ENCODE results near the gene TCL1B. TPM values are rescaled to one million over a fixed set of nuclear protein-coding genes. Genes with fewer than 3 reads are reported as not detected.

TCL1B gene
- polyA plus RNA-seq, 1 donor (not counting 4 experiments of a cell fraction or from before 2014, with no cell fraction given) = not detected

GRCh38 chr14:95695913-95696312, 9.7 kb downstream of the TCL1B start:
- Histone ChIP-seq H3K4me1 (ENCODE audit: control insufficient read depth, extremely low read depth, insufficient read depth, low read length) (no peaks in the 10 kb centered on the region), H4K20me1 (ENCODE audit: control insufficient read depth, extremely low read depth, insufficient read depth, low read length) (no peaks in the 10 kb centered on the region)

GRCh38 chr14:95696741-95697140, 10.5 kb downstream of the TCL1B start:
- TF ChIP-seq, protein P1, sequence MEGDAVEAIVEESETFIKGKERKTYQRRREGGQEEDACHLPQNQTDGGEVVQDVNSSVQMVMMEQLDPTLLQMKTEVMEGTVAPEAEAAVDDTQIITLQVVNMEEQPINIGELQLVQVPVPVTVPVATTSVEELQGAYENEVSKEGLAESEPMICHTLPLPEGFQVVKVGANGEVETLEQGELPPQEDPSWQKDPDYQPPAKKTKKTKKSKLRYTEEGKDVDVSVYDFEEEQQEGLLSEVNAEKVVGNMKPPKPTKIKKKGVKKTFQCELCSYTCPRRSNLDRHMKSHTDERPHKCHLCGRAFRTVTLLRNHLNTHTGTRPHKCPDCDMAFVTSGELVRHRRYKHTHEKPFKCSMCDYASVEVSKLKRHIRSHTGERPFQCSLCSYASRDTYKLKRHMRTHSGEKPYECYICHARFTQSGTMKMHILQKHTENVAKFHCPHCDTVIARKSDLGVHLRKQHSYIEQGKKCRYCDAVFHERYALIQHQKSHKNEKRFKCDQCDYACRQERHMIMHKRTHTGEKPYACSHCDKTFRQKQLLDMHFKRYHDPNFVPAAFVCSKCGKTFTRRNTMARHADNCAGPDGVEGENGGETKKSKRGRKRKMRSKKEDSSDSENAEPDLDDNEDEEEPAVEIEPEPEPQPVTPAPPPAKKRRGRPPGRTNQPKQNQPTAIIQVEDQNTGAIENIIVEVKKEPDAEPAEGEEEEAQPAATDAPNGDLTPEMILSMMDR (optimal IDR thresholded peaks at IDR 0.05 in 1 of 3, IDR thresholded peaks at IDR 0.05 in 1 of 3, conservative IDR thresholded peaks at IDR 0.05 in 1 of 3; ENCODE audit: extremely low read depth in 1 of 3, insufficient read depth in 2 of 3, low read length in 3 of 3) = no peak
- TF ChIP-seq EZH2 (IDR thresholded peaks at IDR 0.05; ENCODE audit: low read length) = no peak
- no peaks in the 10 kb centered on the region for H3K27me3 ChIP-seq (ENCODE audit: control insufficient read depth, extremely low read depth, insufficient read depth, low read length)
- DNase-seq (ENCODE audit: low read depth, low spot score) (no peak), FAIRE-seq (no peak)
- H3K79me2 ChIP-seq (ENCODE audit: control insufficient read depth, insufficient read depth, low read length) = no peaks in the 10 kb centered on the region
- no peaks in the 10 kb centered on the region for H3K4me1 ChIP-seq (ENCODE audit: control insufficient read depth, extremely low read depth, insufficient read depth, low read length)
- no peak overlapping the region for H3K27ac ChIP-seq (ENCODE audit: control insufficient read depth, insufficient read depth, low read length)
- H3K9me3 ChIP-seq (ENCODE audit: control insufficient read depth, low read depth, low read length) = no peaks in the 10 kb centered on the region
- no peaks in the 10 kb centered on the region for H4K20me1 ChIP-seq (ENCODE audit: control insufficient read depth, extremely low read depth, insufficient read depth, low read length)
- H3K9ac ChIP-seq (ENCODE audit: control insufficient read depth, extremely low read depth, insufficient read depth, low read length) = no peak overlapping the region
- dilution Hi-C loops (cut with MboI; ENCODE audit: extremely low pct_ligation_motif_present, low sequenced_read_pairs) = no loop called here
- H2AFZ ChIP-seq (ENCODE audit: control insufficient read depth, low read length) = no peak overlapping the region
- no peaks in the 10 kb centered on the region for H3K9me1 ChIP-seq (ENCODE audit: control insufficient read depth, extremely low read depth, insufficient read depth, low read length)
- no peak overlapping the region for H3K4me2 ChIP-seq (ENCODE audit: control insufficient read depth, extremely low read depth, insufficient read depth, low read depth, low read length)
- no peaks in the 10 kb centered on the region for H3K36me3 ChIP-seq (ENCODE audit: control insufficient read depth in 2 of 2, extremely low read depth in 1 of 2, insufficient read depth in 2 of 2, low read length in 2 of 2)
- no peak overlapping the region for H3K4me3 ChIP-seq (ENCODE audit: control insufficient read depth in 2 of 3, extremely low read depth in 1 of 3, insufficient read depth in 2 of 3, low read depth in 1 of 3, low read length in 3 of 3)

More at GRCh38 chr14:95695913-95696312, 9.7 kb downstream of the TCL1B start:
- no peak for TF ChIP-seq EZH2 (IDR thresholded peaks at IDR 0.05; ENCODE audit: low read length)
- TF ChIP-seq, protein P1 (optimal IDR thresholded peaks at IDR 0.05 in 1 of 3, IDR thresholded peaks at IDR 0.05 in 1 of 3, conservative IDR thresholded peaks at IDR 0.05 in 1 of 3; ENCODE audit: extremely low read depth in 1 of 3, insufficient read depth in 2 of 3, low read length in 3 of 3) = no peak
- Histone ChIP-seq H3K4me3 (ENCODE audit: control insufficient read depth in 2 of 3, extremely low read depth in 1 of 3, insufficient read depth in 2 of 3, low read depth in 1 of 3, low read length in 3 of 3) (no peak overlapping the region), H3K36me3 (ENCODE audit: control insufficient read depth in 2 of 2, extremely low read depth in 1 of 2, insufficient read depth in 2 of 2, low read length in 2 of 2) (no peaks in the 10 kb centered on the region), H3K4me2 (ENCODE audit: control insufficient read depth, extremely low read depth, insufficient read depth, low read depth, low read length) (no peak overlapping the region), H3K9ac (ENCODE audit: control insufficient read depth, extremely low read depth, insufficient read depth, low read length) (no peak overlapping the region), H3K79me2 (ENCODE audit: control insufficient read depth, insufficient read depth, low read length) (no peaks in the 10 kb centered on the region), H3K9me1 (ENCODE audit: control insufficient read depth, extremely low read depth, insufficient read depth, low read length) (no peaks in the 10 kb centered on the region), H2AFZ (ENCODE audit: control insufficient read depth, low read length) (no peak overlapping the region), H3K27ac (ENCODE audit: control insufficient read depth, insufficient read depth, low read length) (no peak overlapping the region), H3K9me3 (ENCODE audit: control insufficient read depth, low read depth, low read length) (no peaks in the 10 kb centered on the region), H3K27me3 (ENCODE audit: control insufficient read depth, extremely low read depth, insufficient read depth, low read length) (no peaks in the 10 kb centered on the region)
- dilution Hi-C loops (cut with MboI; ENCODE audit: extremely low pct_ligation_motif_present, low sequenced_read_pairs) = no loop called here
- FAIRE-seq (no peak), DNase-seq (ENCODE audit: low read depth, low spot score) (no peak)
